Measurements from ENCODE around the gene TSHR. TPM values are rescaled to one million over a fixed set of nuclear protein-coding genes. Genes with fewer than 3 reads are reported as not detected.

TSHR gene
- total RNA-seq, 2 experiments from 2014 or later, result 4.9 to 40.0 TPM

DNA sequence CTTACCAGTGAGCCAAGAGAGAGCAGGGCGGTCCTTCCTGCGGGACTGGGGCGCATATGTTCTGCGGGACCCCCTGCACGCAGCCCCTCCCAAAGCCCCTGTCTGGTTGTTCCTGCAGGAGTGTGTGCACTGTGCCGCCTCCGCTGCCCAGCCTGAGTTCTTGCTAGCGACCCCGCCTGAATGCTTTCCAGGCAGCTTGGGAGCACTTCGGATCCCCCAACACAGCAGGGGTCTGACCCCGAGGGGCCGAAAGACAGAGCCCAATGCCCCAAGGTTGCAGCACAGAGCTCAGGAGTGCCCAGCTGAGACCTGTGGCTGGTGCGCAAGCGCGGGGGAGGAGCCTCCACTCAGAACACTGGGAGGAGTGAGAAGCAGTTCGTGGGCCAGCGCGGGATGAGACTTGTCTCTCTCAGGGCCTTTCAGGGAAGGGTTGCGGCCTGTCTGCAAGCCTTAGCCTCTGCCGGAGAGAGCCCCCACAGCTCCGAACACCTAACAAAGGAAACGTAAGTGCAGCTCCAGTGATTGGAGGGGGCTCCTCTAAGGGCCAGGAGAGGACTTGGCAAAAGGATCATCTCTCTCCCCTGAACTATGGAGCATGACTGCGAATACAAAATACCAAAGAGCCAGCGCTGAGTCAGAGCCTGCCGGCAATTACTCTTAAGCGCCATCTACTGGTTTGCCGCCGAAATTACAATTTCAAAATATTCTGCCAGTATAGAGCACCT lies 214.8 kb downstream of the TSHR start:
- Histone ChIP-seq H3K4me3 (ENCODE audit: low read depth, low read length, poor library complexity, severe bottlenecking) (peak overlapping the region; percentile 62), H3K4me2 (ENCODE audit: low read length) (peak overlapping the region; percentile 88), H2AFZ (ENCODE audit: low read length) (peak overlapping the region; percentile 91), H3K27ac (ENCODE audit: low read depth, low read length, poor library complexity, severe bottlenecking) (peak overlapping the region; percentile 62), H3K36me3 (ENCODE audit: insufficient read depth, low read length) (peaks cover 8% of the 10 kb centered on the region), H4K20me1 (ENCODE audit: insufficient read depth, low read length) (no peaks in the 10 kb centered on the region), H3K4me1 (ENCODE audit: insufficient read depth, low read length, poor library complexity, severe bottlenecking) (peaks cover 46% of the 10 kb centered on the region), H3K9me2 (ENCODE audit: insufficient read depth, low read length) (no peaks in the 10 kb centered on the region), H3K79me2 (ENCODE audit: insufficient read depth, low read depth, low read length) (no peaks in the 10 kb centered on the region), H3K9me3 (ENCODE audit: low read length) (no peaks in the 10 kb centered on the region)
- no peak for TF ChIP-seq EZH2phosphoT487 (IDR thresholded peaks at IDR 0.05; ENCODE audit: borderline replicate concordance, low read depth, low read length)
- TF ChIP-seq, protein P1, sequence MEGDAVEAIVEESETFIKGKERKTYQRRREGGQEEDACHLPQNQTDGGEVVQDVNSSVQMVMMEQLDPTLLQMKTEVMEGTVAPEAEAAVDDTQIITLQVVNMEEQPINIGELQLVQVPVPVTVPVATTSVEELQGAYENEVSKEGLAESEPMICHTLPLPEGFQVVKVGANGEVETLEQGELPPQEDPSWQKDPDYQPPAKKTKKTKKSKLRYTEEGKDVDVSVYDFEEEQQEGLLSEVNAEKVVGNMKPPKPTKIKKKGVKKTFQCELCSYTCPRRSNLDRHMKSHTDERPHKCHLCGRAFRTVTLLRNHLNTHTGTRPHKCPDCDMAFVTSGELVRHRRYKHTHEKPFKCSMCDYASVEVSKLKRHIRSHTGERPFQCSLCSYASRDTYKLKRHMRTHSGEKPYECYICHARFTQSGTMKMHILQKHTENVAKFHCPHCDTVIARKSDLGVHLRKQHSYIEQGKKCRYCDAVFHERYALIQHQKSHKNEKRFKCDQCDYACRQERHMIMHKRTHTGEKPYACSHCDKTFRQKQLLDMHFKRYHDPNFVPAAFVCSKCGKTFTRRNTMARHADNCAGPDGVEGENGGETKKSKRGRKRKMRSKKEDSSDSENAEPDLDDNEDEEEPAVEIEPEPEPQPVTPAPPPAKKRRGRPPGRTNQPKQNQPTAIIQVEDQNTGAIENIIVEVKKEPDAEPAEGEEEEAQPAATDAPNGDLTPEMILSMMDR (conservative IDR thresholded peaks at IDR 0.05; ENCODE audit: low read length), result peak; percentile 97
- no TSS peak for BruUV-seq (replicated peaks)
- intact Hi-C loops (cut with micrococcal nuclease; ENCODE audit: unreplicated experiment), result loop anchor here (1.0 to 5.0 kb wide), 3 partner anchors 174 to 302 kb away; no protein-coding TSS in a partner anchor
- peak; percentile 87 for DNase-seq (ENCODE audit: low spot score)
- CTCF ChIA-PET (ENCODE audit: unreplicated experiment), result interaction anchor here (0.7 to 1.1 kb wide), 4 partner anchors 9 to 183 kb away, joined by 3 to 8 read pairs (median 3); no protein-coding TSS in a partner anchor
- POLR2A ChIA-PET, result interaction anchor here (0.6 to 3.0 kb wide), 13 partner anchors 10 to 444 kb away, joined by 3 to 20 read pairs (median 4); partner anchors contain the start of gene GTF2A1

DNA sequence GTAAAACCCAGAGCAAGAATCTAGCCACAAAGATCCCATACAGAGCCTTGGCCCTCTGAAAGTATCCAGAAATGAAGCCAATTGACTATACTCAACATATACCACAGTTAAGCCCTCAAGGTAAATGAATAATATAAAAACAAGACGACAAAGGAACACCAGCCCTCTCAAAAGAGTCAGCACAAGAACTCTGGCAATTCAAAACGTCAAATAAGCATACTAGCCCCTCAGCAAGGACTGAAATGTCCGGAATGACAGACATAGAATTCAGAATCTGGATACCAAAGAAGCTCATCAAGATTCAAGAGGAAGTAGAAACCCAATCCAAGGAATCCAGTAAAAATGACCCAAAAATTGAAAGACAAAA lies 215.4 kb downstream of the TSHR start:
- ChIA-PET CTCF (ENCODE audit: unreplicated experiment) (interaction anchor here (1.1 kb wide), 1 partner anchor 174 kb away, joined by 8 read pairs; no protein-coding TSS in a partner anchor), POLR2A (interaction anchor here (0.6 to 3.0 kb wide), 9 partner anchors 9 to 445 kb away, joined by 3 to 20 read pairs (median 3); partner anchors contain the start of gene GTF2A1)
- Histone ChIP-seq H4K20me1 (ENCODE audit: insufficient read depth, low read length) (no peaks in the 10 kb centered on the region), H3K9me2 (ENCODE audit: insufficient read depth, low read length) (no peaks in the 10 kb centered on the region), H3K27ac (ENCODE audit: low read depth, low read length, poor library complexity, severe bottlenecking) (peak overlapping the region; percentile 62), H3K4me3 (ENCODE audit: low read depth, low read length, poor library complexity, severe bottlenecking) (peak overlapping the region; percentile 62), H3K4me1 (ENCODE audit: insufficient read depth, low read length, poor library complexity, severe bottlenecking) (peaks cover 48% of the 10 kb centered on the region), H2AFZ (ENCODE audit: low read length) (peak overlapping the region; percentile 91; the same call in 1 of the 2 replicates), H3K79me2 (ENCODE audit: insufficient read depth, low read depth, low read length) (no peaks in the 10 kb centered on the region), H3K9me3 (ENCODE audit: low read length) (no peaks in the 10 kb centered on the region), H3K36me3 (ENCODE audit: insufficient read depth, low read length) (peaks cover 12% of the 10 kb centered on the region), H3K4me2 (ENCODE audit: low read length) (peak overlapping the region; percentile 88)
- intact Hi-C loops (cut with micrococcal nuclease; ENCODE audit: unreplicated experiment), result loop anchor here (1.0 to 5.0 kb wide), 3 partner anchors 175 to 301 kb away; no protein-coding TSS in a partner anchor
- no peak for TF ChIP-seq EZH2phosphoT487 (IDR thresholded peaks at IDR 0.05; ENCODE audit: borderline replicate concordance, low read depth, low read length)
- TF ChIP-seq, protein P1 (conservative IDR thresholded peaks at IDR 0.05; ENCODE audit: low read length), result peak; percentile 41; the same call in 1 of the 2 replicates
- TSS peak; percentile 94 for BruUV-seq (replicated peaks)
- no peak for DNase-seq (ENCODE audit: low spot score)

Measured in OCI-LY7 (cell line).